ENCODE measurements around the gene ZCCHC17. TPM values are rescaled to one million over a fixed set of nuclear protein-coding genes. Genes with fewer than 3 reads are reported as not detected.

Gene ZCCHC17
- total RNA-seq, 1 donor from 2014 or later: 39.2 TPM

DNA sequence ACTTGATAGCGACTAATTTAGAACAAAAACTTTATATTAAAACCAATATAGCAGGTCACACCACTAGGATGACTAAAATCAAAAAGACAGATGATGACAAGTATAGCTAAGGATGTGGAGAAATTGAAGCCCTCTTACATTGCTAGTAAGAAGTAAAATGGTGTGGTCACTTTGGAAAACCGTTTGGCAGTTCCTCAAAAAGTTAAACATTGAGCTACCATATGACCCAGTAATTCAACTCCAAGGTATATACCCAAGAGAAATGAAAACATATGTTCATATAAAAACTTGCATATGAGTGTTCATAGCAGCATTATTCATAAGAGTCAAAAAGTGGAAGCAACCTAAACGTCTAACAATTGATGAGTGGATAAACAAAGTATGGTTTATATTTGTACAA lies 103.1 kb downstream of the ZCCHC17 start:
- TF ChIP-seq, protein P1, sequence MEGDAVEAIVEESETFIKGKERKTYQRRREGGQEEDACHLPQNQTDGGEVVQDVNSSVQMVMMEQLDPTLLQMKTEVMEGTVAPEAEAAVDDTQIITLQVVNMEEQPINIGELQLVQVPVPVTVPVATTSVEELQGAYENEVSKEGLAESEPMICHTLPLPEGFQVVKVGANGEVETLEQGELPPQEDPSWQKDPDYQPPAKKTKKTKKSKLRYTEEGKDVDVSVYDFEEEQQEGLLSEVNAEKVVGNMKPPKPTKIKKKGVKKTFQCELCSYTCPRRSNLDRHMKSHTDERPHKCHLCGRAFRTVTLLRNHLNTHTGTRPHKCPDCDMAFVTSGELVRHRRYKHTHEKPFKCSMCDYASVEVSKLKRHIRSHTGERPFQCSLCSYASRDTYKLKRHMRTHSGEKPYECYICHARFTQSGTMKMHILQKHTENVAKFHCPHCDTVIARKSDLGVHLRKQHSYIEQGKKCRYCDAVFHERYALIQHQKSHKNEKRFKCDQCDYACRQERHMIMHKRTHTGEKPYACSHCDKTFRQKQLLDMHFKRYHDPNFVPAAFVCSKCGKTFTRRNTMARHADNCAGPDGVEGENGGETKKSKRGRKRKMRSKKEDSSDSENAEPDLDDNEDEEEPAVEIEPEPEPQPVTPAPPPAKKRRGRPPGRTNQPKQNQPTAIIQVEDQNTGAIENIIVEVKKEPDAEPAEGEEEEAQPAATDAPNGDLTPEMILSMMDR (conservative IDR thresholded peaks at IDR 0.05; ENCODE audit: low read depth, low read length): no peak
- no peak for DNase-seq (ENCODE audit: low read depth)
- no peak overlapping the region for H3K4me3 ChIP-seq (ENCODE audit: low read depth, low read length)

DNA sequence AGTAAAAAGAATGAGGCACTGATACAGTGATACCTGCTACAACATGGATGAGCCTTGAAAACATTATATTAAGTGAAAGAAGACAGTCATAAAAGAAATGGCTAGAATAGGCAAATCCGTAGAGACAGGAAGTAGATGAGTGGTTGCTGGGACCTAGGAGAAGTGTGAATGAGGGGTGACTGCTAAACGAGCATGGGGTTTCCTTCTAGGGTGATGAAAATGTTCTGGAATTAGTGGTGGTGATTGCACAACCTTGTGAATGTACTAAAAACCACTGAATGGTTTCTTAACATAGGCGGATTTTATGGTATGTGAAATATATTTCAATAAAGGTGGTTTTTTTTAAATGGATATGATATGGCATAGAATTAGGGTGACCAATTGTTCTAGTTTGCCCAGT lies 103.6 kb downstream of the ZCCHC17 start:
- no peak overlapping the region for H3K4me3 ChIP-seq (ENCODE audit: low read depth, low read length)
- no peak for DNase-seq (ENCODE audit: low read depth)
- TF ChIP-seq, protein P1 (conservative IDR thresholded peaks at IDR 0.05; ENCODE audit: low read depth, low read length): no peak

DNA sequence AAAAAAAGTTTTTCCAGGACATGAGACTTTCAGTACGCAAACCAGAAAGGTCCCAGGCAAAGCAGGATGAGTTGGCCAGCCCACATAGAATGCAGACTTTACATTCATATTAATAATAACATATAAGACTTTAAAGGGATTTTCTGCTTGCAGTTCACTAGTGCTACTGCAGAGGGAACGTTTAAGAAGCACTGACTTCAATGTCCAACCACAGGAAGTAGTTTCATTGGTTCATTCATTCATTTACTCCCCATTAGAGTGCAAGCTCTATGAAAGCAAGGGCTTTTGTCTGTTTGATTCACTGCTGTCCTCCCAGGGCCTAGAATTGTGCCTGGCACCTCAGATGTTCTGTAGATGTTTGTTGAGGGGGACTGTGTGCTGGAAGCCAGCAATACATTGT lies 104.4 kb downstream of the ZCCHC17 start:
- DNase-seq (ENCODE audit: low read depth): no peak
- H3K4me3 ChIP-seq (ENCODE audit: low read depth, low read length): no peak overlapping the region
- TF ChIP-seq, protein P1 (conservative IDR thresholded peaks at IDR 0.05; ENCODE audit: low read depth, low read length): peak; percentile 2

DNA sequence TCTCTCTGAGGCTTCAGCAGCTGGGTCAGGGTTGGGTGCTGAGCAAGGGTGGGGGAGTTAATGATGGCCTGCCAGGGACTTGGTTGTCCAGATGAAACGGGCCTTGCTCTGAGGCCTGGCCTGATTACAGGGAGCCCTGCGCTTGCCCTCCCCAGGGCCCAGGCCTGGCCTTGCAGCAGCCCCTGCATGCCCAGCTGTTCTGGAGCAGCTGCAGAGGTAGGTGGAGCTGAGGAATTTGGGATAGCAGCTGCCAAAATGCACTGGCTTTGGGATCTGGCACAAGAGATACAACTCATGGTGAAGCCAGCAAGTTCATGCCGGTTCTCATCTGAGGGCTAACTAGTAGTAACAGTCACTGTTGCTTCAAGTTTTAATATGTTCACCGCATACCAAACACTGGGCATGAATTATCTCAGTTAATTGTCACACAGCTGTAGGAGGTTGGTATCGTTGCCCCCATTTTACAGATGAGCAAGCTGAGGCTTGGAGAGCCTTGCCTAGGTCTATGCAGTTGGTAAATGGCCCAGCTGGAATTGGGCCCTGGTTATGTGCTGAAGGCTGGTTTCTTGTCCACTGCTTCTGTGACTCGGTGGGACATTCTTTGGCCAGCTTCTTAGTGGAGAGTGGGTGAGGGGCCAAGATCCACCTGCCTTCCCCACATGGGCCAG lies 108.9 kb downstream of the ZCCHC17 start:
- H3K4me3 ChIP-seq (ENCODE audit: low read depth, low read length): no peak overlapping the region
- DNase-seq (ENCODE audit: low read depth): no peak
- TF ChIP-seq, protein P1 (conservative IDR thresholded peaks at IDR 0.05; ENCODE audit: low read depth, low read length): no peak

DNA sequence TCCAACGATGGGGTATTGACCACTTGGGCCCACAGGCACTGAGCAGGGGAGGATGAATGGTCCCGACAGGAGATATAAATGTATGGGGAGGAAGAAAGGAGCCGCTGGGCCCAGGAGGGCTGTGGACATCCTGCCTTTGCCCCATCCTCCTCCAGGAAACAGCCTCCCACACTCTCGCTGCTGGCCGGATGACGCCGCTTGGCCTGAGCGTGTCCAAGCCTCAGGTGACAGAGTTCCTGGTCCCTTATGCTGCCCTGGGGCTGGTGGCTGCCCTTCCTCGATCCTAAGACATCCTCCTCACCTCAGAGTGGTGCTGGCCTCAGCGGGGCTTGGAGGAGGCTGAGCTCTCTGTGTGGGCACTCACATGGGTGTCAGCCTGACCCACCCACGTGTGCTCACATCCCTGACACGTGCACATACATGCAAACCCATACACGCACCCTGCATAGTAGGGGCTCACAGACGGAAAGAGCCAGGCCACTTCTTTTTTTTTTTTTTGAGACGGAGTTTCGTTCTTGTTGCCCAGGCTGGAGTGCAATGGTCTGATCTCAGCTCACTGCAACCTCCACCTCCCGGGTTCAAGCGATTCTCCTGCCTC lies 110.3 kb downstream of the ZCCHC17 start:
- no peak overlapping the region for H3K4me3 ChIP-seq (ENCODE audit: low read depth, low read length)
- no peak for DNase-seq (ENCODE audit: low read depth)
- TF ChIP-seq, protein P1 (conservative IDR thresholded peaks at IDR 0.05; ENCODE audit: low read depth, low read length): no peak

DNA sequence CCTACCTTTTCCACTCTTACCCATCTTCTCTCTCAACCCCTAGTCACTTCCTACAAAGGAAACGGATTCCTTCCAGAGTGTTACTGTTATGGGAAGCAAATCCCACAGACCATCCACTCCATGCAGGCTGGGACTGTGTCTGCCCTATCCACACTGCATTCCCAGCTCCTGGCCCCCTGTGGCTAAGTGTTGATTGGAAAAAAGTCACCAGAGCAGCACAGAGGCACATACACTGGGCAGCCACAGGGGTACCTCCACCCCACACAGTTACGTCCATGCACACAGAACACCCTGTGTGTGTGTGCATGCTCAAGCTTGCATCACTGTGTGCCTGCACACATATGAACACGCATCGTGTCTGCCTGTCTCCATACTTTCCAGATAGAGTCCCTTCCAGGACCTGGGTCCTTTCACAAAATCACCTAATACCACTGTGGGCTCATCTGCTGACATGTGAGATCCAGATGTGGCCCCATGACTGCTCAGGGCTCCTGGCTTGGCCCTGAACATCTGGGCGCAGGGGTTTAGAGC lies 112.0 kb downstream of the ZCCHC17 start:
- DNase-seq (ENCODE audit: low read depth): no peak
- TF ChIP-seq, protein P1 (conservative IDR thresholded peaks at IDR 0.05; ENCODE audit: low read depth, low read length): no peak

More for the DNA sequence above, 112.0 kb downstream of the ZCCHC17 start:
- H3K4me3 ChIP-seq (ENCODE audit: low read depth, low read length): no peak overlapping the region
